RCC 7860 (cell line): ENCODE results near the gene SHC3.

Experiments
- DNase-seq: peaks from one replicate; pipeline ENCODE4 v3.0.0-alpha.2; 2015; ENCODE audit warnings: low spot score
- FAIRE-seq: peaks from 2 replicates; lab custom pipeline; 2012; peaks lifted over from hg19 to GRCh38; lab: Jason Lieb, UNC

SHC3 gene

GRCh38 chr9:89187541-89187940, 8.9 kb upstream of the SHC3 start:
- FAIRE-seq (no peak), DNase-seq (no peak)

DNA sequence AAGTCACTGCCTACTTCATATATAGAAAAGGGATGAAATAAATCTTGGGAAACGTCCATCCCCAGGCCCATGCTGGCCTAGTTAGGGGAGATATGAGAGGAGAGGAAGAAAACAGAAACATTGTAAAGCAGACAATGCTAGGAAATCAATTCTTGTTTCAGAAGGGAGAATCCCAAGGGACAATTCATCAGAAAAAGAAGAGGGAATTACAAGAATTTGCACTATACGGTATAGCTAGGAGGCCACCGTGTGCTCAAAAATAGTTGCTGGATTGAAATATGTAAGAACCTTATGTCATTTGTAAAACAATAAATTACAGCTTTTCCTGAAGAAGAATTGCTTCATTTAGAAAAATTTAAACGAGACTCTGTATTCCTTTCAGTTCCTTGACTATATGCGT, 8.3 kb upstream of the SHC3 start:
- no peak for DNase-seq
- no peak for FAIRE-seq

DNA sequence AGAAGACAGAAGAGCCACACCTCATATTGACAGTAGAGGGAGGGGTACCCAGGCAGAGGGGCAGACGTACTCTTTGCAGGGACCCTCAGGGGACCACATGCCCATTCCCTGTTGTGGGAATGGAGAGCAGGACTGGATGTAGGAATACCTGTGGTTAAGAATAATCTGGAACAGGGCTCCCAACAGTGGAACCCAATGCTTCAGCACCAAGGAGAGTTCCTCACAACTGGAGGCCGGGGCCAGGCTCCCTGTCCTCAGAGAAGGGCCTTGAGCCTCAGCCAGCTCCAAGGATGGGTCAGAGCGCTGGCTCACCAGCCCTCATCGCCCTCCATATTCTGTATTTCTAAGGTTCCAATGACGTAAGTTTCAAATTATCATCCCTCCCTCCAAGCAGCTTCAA, 7.4 kb upstream of the SHC3 start:
- no peak for FAIRE-seq
- DNase-seq: no peak

DNA sequence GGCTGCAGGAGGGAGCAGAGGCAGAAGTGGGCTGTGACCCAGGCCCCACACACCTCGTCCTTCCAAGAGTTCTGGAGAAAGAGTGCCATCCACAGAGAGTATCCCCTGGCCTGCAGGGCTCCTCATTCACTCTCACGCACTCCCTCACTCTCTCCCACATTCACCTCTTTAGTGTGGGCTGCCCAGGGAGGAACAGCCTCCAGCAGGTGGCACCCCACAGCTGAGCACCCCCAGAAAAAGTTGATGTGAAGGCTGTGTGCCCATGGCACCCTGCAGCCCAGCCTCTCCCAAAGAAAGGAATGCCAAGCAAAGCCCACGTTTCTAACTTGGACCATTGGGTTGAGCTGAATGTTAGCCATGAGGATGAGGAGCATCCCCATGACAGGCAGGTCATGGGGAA, 4.5 kb upstream of the SHC3 start:
- no peak for FAIRE-seq
- DNase-seq: no peak

GRCh38 chr9:89182369-89182768, 3.8 kb upstream of the SHC3 start:
- DNase-seq (no peak), FAIRE-seq (no peak)

DNA sequence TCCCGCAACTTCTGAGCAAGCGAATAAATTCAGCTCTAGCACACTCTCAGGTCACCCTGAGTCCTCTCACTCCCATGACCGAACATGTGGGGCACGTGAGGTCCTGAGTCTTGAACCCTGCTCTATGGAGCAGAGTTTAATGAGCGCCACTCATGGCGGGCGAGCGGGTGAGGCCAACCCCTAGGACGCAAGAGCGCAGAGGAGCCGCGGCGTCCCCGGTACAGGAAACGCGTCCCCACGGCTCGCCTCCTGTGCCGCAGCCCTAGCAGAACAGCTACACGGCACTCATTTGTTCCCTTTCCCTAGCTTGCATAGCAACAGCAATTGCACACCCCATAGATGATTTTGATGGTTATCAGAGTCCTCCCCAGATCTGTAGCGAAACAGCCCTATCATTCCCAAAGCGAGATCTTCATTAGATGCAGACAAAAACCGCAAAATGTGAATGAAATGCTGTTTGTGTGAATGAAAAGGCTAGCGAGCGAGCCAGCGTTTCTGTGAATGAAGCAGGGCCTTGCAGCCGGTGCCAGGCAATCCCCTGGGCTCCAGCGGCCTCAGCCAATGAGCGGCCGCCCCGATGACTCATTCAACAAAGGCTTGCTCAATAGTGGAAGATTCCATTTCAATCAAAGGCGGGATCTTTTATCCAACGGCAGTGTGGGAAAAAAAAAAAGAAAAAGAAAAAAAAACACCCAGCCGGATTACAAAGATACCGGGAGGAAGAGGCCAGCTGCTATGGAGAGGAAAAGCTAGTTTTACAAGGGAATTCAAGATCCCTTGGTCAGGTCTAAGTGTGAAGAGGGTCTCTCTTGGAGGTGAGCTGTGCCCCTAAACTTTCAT, 1.5 kb upstream of the SHC3 start:
- peak; percentile 96 for FAIRE-seq
- peak; percentile 91 for DNase-seq

- DNase-seq (peak; percentile 10), FAIRE-seq (no peak)
These were observed 899 bp upstream of the SHC3 start for GRCh38 chr9:89179540-89179894.

DNA sequence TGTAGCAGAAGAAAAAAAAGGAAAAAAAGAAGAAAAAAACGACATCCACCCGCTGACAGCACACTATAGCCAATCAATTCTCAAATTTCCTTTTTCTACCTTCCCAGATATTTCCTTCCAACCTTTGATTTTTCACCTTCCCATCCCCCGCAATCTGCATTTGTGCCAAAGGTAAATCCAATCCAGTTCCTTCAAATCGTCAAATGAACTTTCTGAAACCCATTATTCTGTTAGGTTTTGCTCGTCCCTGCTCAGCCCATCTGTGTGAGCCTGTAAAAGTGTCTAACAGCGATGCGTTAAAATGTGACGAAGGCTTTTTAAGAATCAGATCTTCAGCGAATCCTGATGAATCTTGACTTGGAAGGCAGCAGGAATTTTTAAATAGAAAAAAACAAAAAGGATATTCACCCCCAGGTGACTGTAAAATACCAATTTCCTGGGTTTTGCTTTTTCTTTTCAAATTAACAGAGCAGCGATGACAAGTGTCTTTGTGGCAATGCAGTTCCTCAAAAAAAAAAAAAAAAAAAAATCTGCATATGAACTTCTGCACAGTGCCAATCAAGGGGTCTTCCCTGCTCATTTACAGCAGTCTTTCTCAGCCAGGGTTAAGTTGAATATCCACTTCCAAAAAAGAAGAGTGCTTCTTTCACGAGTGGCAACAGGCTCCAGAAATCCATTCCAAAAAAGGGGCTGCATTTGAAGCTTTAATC, 367 bp upstream of the SHC3 start:
- FAIRE-seq (no peak), DNase-seq (no peak)

DNA sequence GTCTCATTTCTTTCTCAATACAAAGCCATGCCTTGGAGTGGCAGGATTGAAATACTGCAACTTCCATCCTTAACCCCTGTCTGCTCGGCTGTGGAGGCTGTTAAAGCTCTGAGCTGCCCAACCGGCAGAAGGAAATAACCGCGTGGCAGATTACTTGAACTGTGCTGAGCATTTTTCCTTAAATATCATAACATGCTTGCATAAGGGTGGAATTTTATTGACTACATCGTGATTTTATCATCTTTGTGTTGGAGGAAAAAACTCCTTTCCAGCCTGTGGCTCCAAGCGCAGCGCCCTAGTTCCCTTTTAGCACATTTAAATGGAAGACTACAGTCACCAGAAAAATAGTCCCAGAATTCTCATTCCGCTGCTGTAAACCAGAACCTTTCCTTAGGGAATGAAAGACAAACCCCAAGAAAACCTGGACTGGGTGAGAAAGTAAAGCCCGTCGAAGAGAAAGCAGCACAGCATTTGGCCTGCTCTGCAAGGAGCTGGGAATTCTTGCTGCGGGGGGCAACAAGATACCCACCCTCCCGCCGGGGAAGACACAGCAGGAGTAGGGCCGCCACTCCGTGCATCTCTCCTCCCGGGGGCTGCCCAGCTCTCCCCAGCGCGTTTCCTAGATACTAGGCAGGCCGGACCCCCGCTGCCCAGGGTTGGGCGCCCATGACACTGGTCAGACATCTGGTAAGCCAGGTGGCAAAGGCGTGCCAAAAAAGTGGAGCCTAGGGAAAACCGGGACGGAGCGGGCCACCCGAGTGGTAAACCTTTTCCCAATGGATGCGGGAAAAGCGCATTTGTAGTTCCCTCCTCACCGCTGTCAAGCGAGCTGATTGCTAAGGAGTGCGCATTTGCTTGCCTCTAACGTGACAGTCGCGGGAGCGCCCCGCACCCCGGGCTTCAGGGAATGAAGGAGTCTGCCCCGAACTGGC, 1.3 kb downstream of the SHC3 start:
- DNase-seq (no peak), FAIRE-seq (no peak)

GRCh38 chr9:89175828-89176261, 2.8 kb downstream of the SHC3 start:
- no peak for DNase-seq
- no peak for FAIRE-seq

GRCh38 chr9:89174291-89174690, 4.3 kb downstream of the SHC3 start:
- no peak for DNase-seq
- FAIRE-seq: no peak

- FAIRE-seq (no peak), DNase-seq (no peak)
These were observed 5.5 kb downstream of the SHC3 start for GRCh38 chr9:89173072-89173471.

- FAIRE-seq (no peak), DNase-seq (no peak)
These were observed 6.2 kb downstream of the SHC3 start for GRCh38 chr9:89172398-89172797.

DNA sequence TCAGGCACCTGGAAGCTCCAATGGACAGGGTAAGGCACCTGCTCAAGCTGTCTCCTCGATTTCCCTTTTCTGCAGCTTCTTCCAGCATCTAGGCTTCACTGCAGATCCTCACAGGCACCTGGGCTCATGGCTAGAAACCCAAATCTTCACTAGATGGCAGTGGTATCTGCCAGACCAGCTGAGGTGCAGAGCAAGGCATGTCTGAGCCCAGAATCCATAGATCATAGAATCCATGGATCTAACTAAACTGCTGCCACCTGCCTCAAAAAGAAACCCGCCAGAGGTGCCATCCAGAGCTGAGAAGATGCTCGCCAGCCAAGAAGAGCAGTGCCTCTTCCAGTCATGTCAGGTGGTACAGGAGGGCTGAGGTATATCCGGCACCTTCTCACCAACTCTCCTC, 6.9 kb downstream of the SHC3 start:
- FAIRE-seq (no peak), DNase-seq (no peak)

GRCh38 chr9:89171231-89171630, 7.4 kb downstream of the SHC3 start:
- no peak for DNase-seq
- no peak for FAIRE-seq

- DNase-seq: no peak
- no peak for FAIRE-seq
These were observed 9.5 kb downstream of the SHC3 start for GRCh38 chr9:89168901-89169813.

DNA sequence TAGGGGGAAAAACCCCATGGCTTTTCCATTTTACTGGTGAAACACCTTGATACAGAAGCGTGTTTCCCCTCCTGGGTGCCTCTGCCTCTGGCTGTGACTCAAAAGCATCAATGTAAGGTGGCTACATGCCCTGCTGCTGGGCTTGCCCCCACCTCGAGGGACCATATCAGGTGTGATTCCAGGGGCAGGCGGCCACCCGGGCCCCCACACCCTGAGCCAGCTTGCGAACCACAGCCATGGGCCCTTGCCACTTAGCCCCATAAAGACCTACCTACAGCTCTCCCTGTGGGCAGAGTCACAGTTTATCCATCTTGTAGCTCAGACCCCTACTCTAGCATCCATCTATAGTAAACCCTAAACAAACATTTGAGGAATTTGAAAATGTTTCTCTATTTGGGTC, 10.8 kb downstream of the SHC3 start:
- DNase-seq: no peak
- no peak for FAIRE-seq

GRCh38 chr9:89166852-89167251, 11.8 kb downstream of the SHC3 start:
- FAIRE-seq (no peak), DNase-seq (no peak)

DNA sequence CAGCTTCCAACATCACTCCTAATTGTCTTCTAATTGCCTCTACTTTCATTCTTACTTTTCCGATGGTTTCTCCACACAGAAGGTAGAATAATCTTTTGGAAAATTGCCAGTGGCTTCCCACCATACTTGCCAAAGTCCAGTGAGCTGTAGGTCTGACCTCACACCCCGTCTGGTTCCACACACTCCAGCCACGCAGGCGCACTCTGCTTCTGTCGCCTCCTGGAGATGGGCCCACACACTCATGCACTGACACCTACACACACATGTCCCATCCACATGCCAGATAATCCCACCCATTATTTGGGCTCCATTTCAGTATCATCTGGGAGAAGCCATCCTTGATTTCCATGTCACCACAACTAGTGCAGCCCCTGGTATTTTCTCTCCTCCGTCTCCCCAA, 12.7 kb downstream of the SHC3 start:
- DNase-seq (no peak), FAIRE-seq (no peak)

DNA sequence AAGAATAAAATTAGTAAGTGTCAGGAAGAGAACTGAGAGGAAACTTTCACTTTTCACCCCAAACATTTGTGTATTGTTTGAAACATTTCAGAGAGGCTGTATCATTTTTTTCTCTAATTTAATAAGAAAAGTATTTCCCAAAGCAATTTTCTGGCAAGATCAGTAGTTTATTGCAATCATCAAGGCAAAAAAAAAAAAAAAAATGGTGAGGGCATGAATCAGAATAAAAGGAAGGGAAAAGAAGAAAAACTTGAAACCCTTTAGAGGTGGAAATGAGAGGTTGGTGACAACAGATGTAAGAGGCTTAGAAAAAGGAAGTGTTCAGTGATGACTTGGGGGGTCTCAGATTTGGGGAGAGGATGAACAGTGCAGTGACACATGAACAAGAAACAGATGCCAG, 13.3 kb downstream of the SHC3 start:
- FAIRE-seq: no peak
- DNase-seq: no peak
